Transverse colon (tissue), 4 donors: ENCODE results near the gene TTBK1. TPM values are rescaled to one million over a fixed set of nuclear protein-coding genes. Genes with fewer than 3 reads are reported as not detected.

Source experiments
- DNase-seq: peaks from one replicate; pipeline ENCODE4 v3.0.0-alpha.2; 2019
- H3K27ac ChIP-seq, 4 donors: fragments of 200-600 bp; sonication (generic); 2 replicates each; pipeline ENCODE4 v1.5.1; 2016 to 2018; ENCODE audit warnings: inconsistent platforms in 4 of 4
- H3K27me3 ChIP-seq: fragments of 200-600 bp; sonication (generic); 2 replicates; pipeline ENCODE4 v1.5.1; 2017; ENCODE audit warnings: inconsistent platforms
- H3K36me3 ChIP-seq, 4 donors: fragments of 200-600 bp; sonication (generic); 2 replicates each; pipeline ENCODE4 v1.5.1; 2017 to 2019; ENCODE audit warnings: inconsistent platforms in 4 of 4
- H3K4me1 ChIP-seq, 4 donors: fragments of 200-600 bp; sonication (generic); 2 replicates each; pipeline ENCODE4 v1.5.1; 2017 to 2020; ENCODE audit warnings: inconsistent platforms in 4 of 4
- H3K4me3 ChIP-seq, 4 donors: fragments of 200-600 bp; sonication (generic); 1 replicate in 1 of 4; 2 replicates in 3 of 4; pipeline versions ENCODE4 v1.5.1 to v1.6.1; 2017 to 2019; ENCODE audit warnings: inconsistent platforms in 4 of 4
- H3K9me3 ChIP-seq, 2 donors: fragments of 200-600 bp; sonication (generic); 2 replicates each; pipeline ENCODE4 v1.5.1; 2017 to 2019; ENCODE audit warnings: inconsistent platforms in 2 of 2
- CTCF ChIP-seq, 5 experiments: fragments of 200-600 bp in 3 of 5; fragments of 450-650 bp in 2 of 5; sonication (generic) in 3 of 5; IDR thresholded peaks; 1 replicate in 2 of 5; 2 replicates in 3 of 5; pipeline ENCODE4 v1.5.1; 2016 to 2017; ENCODE audit warnings: antibody characterized with exemption in 5 of 5, inconsistent platforms in 3 of 5, mild to moderate bottlenecking in 2 of 5, moderate library complexity in 1 of 5
- EP300 ChIP-seq: sonication (generic); formaldehyde crosslinking; IDR thresholded peaks from one replicate; pipeline ENCODE4 v1.6.1; 2017; ENCODE audit warnings: antibody characterized with exemption, low read depth
- POLR2A ChIP-seq: fragments of 450-650 bp; IDR thresholded peaks from one replicate; pipeline ENCODE4 v1.6.1; 2016; ENCODE audit warnings: antibody characterized with exemption, mild to moderate bottlenecking, moderate library complexity
- POLR2AphosphoS5 ChIP-seq, 3 donors: sonication (generic); formaldehyde crosslinking; IDR thresholded peaks; one replicate each; pipeline ENCODE4 v1.6.1; 2016; ENCODE audit warnings: antibody characterized with exemption in 3 of 3
- WGBS, 2 donors: methylation state at CpG; one replicate each; pipeline ENCODE4 v1.1.5; 2018; ENCODE audit warnings: low coverage in 1 of 2; 5-methylcytosine and 5-hydroxymethylcytosine counted together
- in situ Hi-C, 4 donors: fragments of 200-750 bp; cut with MboI; loops; one replicate each; pipeline versions ENCODE4 v1.15.0 to v1.15.1; 2017; ENCODE audit warnings: low sequenced_read_pairs in 3 of 4, low pct_ligation_motif_present in 1 of 4, low pct_unique_long_range_greater_than_20kb in 1 of 4
- intact Hi-C: fragments of 100-400 bp; cut with DNase I; formaldehyde crosslinking; loops from one replicate; pipeline ENCODE4 v1.15.1; 2023; ENCODE audit warnings: low total_unique reads
- total RNA-seq, 4 donors: library from RNA; depleted of rRNA; stranded (reverse); fragments of >200 nt; gene quantifications; one replicate each; pipeline ENCODE4 v1.1.0, GENCODE V29; 2016

Gene TTBK1
- total RNA-seq, 4 donors from 2014 or later, result 0.20 to 1.1 (median 0.36) TPM

GRCh38 chr6:43247114-43247999 lies 4.1 kb downstream of the TTBK1 start:
- peak; percentile 83 for DNase-seq
- H3K27ac ChIP-seq, result peak overlapping the region in 3 of 4 donors; percentile 9 to 29 (median 20)
- TF ChIP-seq POLR2A (no peak), CTCF (IDR thresholded peaks at IDR 0.05) (peak in 1 of 5 experiments; percentile 15), POLR2AphosphoS5 (IDR thresholded peaks at IDR 0.05) (no peak)
- peaks cover 3 to 17% (median 6%) of the 10 kb centered on the region in 4 donors for H3K4me1 ChIP-seq
- no peaks in the 10 kb centered on the region for H3K9me3 ChIP-seq
- intact Hi-C loops (no loop called here), in situ Hi-C loops (no loop called here)
- WGBS, 2 donors, result 0 to 3% methylated on average over 5 to 41 of the region's 46 CpGs
- peaks cover 60% of the 10 kb centered on the region for H3K27me3 ChIP-seq
- no peaks in the 10 kb centered on the region for H3K36me3 ChIP-seq
- H3K4me3 ChIP-seq, result peak overlapping the region; percentile 22 to 60 (median 34)

GRCh38 chr6:43248101-43248500 lies 4.8 kb downstream of the TTBK1 start:
- Histone ChIP-seq H3K4me3 (no peak overlapping the region), H3K27me3 (peaks cover 60% of the 10 kb centered on the region), H3K27ac (no peak overlapping the region), H3K36me3 (no peaks in the 10 kb centered on the region), H3K4me1 (peaks cover 3 to 17% (median 6%) of the 10 kb centered on the region in 4 donors), H3K9me3 (no peaks in the 10 kb centered on the region)
- no peak for TF ChIP-seq POLR2AphosphoS5 (IDR thresholded peaks at IDR 0.05)
- TF ChIP-seq EP300, result no peak
- no peak for TF ChIP-seq POLR2A
- TF ChIP-seq CTCF (IDR thresholded peaks at IDR 0.05), result no peak
- no peak for DNase-seq
- 78 to 83% methylated on average over 2 to 3 of the region's 3 CpGs for WGBS, 2 donors
- intact Hi-C loops, result no loop called here
- in situ Hi-C loops, result no loop called here

- Histone ChIP-seq H3K27ac (no peak overlapping the region), H3K27me3 (peaks cover 53% of the 10 kb centered on the region), H3K4me3 (no peak overlapping the region), H3K36me3 (no peaks in the 10 kb centered on the region), H3K9me3 (no peaks in the 10 kb centered on the region), H3K4me1 (peaks cover 3 to 17% (median 6%) of the 10 kb centered on the region in 4 donors)
- in situ Hi-C loops, result no loop called here
- intact Hi-C loops, result no loop called here
- no peak for DNase-seq
- TF ChIP-seq CTCF (IDR thresholded peaks at IDR 0.05) (no peak), POLR2A (no peak), EP300 (no peak), POLR2AphosphoS5 (IDR thresholded peaks at IDR 0.05) (no peak)
These were observed 5.5 kb downstream of the TTBK1 start for GRCh38 chr6:43248791-43249190.

GRCh38 chr6:43250992-43251373 lies 7.7 kb downstream of the TTBK1 start:
- no peak for DNase-seq
- no peaks in the 10 kb centered on the region for H3K9me3 ChIP-seq
- TF ChIP-seq EP300 (no peak), CTCF (IDR thresholded peaks at IDR 0.05) (no peak), POLR2A (no peak), POLR2AphosphoS5 (IDR thresholded peaks at IDR 0.05) (no peak)
- H3K4me1 ChIP-seq, result peaks cover 3 to 17% (median 6%) of the 10 kb centered on the region in 4 donors
- in situ Hi-C loops, result no loop called here
- H3K4me3 ChIP-seq, result no peak overlapping the region
- H3K27me3 ChIP-seq, result peaks cover 31% of the 10 kb centered on the region
- intact Hi-C loops, result no loop called here
- 8 to 10% methylated on average over 4 to 8 of the region's 8 CpGs for WGBS, 2 donors
- H3K27ac ChIP-seq, result no peak overlapping the region
- no peaks in the 10 kb centered on the region for H3K36me3 ChIP-seq
